ENCODE measurements around the gene CCL22.

CCL22 gene

GRCh38 chr16:57361404-57361803, 2.8 kb downstream of the CCL22 start:
- Histone ChIP-seq H3K4me1 (ENCODE audit: insufficient read depth, low read length, severe bottlenecking) (no peaks in the 10 kb centered on the region), H3F3A (ENCODE audit: insufficient read depth, low read length) (no peaks in the 10 kb centered on the region), H3K4me2 (ENCODE audit: low read length) (no peak overlapping the region), H3K79me2 (ENCODE audit: insufficient read depth, low read length) (no peaks in the 10 kb centered on the region), H2AFZ (ENCODE audit: low read length) (no peak overlapping the region), H3K27me3 (ENCODE audit: insufficient read depth, low read length) (no peaks in the 10 kb centered on the region), H3K9ac (ENCODE audit: low read length) (no peak overlapping the region), H3K27ac (ENCODE audit: low read depth, low read length, poor library complexity, severe bottlenecking) (no peak overlapping the region), H3K36me3 (ENCODE audit: insufficient read depth, low read length) (no peaks in the 10 kb centered on the region), H3K9me2 (ENCODE audit: low read depth, low read length) (no peaks in the 10 kb centered on the region), H4K20me1 (ENCODE audit: insufficient read depth, low read length) (no peaks in the 10 kb centered on the region), H3K9me3 (ENCODE audit: low read length) (no peaks in the 10 kb centered on the region), H3K4me3 (ENCODE audit: low read depth, low read length, poor library complexity, severe bottlenecking) (no peak overlapping the region)
- TF ChIP-seq CTCF (IDR thresholded peaks at IDR 0.05; ENCODE audit: low read length) (no peak), EZH2 (IDR thresholded peaks at IDR 0.05; ENCODE audit: borderline replicate concordance, low read length) (no peak)

GRCh38 chr16:57364143-57364542, 5.6 kb downstream of the CCL22 start:
- no peak overlapping the region for H3K4me3 ChIP-seq (ENCODE audit: low read depth, low read length, poor library complexity, severe bottlenecking)
- no peaks in the 10 kb centered on the region for H3K79me2 ChIP-seq (ENCODE audit: insufficient read depth, low read length)
- no peak overlapping the region for H2AFZ ChIP-seq (ENCODE audit: low read length)
- no peaks in the 10 kb centered on the region for H3K4me1 ChIP-seq (ENCODE audit: insufficient read depth, low read length, severe bottlenecking)
- H4K20me1 ChIP-seq (ENCODE audit: insufficient read depth, low read length), result no peaks in the 10 kb centered on the region
- H3K27me3 ChIP-seq (ENCODE audit: insufficient read depth, low read length), result peaks cover 9% of the 10 kb centered on the region; the same call in 1 of the 2 replicates
- TF ChIP-seq EZH2 (IDR thresholded peaks at IDR 0.05; ENCODE audit: borderline replicate concordance, low read length), result no peak
- TF ChIP-seq CTCF (IDR thresholded peaks at IDR 0.05; ENCODE audit: low read length), result no peak
- no peak overlapping the region for H3K4me2 ChIP-seq (ENCODE audit: low read length)
- no peaks in the 10 kb centered on the region for H3K9me2 ChIP-seq (ENCODE audit: low read depth, low read length)
- no peaks in the 10 kb centered on the region for H3F3A ChIP-seq (ENCODE audit: insufficient read depth, low read length)
- no peak overlapping the region for H3K9ac ChIP-seq (ENCODE audit: low read length)
- no peaks in the 10 kb centered on the region for H3K36me3 ChIP-seq (ENCODE audit: insufficient read depth, low read length)
- H3K27ac ChIP-seq (ENCODE audit: low read depth, low read length, poor library complexity, severe bottlenecking), result no peak overlapping the region
- no peaks in the 10 kb centered on the region for H3K9me3 ChIP-seq (ENCODE audit: low read length)

- Histone ChIP-seq H3K79me2 (ENCODE audit: insufficient read depth, low read length) (no peaks in the 10 kb centered on the region), H3F3A (ENCODE audit: insufficient read depth, low read length) (no peaks in the 10 kb centered on the region), H3K4me3 (ENCODE audit: low read depth, low read length, poor library complexity, severe bottlenecking) (no peak overlapping the region), H3K27ac (ENCODE audit: low read depth, low read length, poor library complexity, severe bottlenecking) (no peak overlapping the region), H3K4me1 (ENCODE audit: insufficient read depth, low read length, severe bottlenecking) (no peaks in the 10 kb centered on the region), H2AFZ (ENCODE audit: low read length) (no peak overlapping the region), H3K36me3 (ENCODE audit: insufficient read depth, low read length) (no peaks in the 10 kb centered on the region), H3K27me3 (ENCODE audit: insufficient read depth, low read length) (peaks cover 12% of the 10 kb centered on the region), H4K20me1 (ENCODE audit: insufficient read depth, low read length) (no peaks in the 10 kb centered on the region), H3K9ac (ENCODE audit: low read length) (no peak overlapping the region), H3K4me2 (ENCODE audit: low read length) (no peak overlapping the region), H3K9me3 (ENCODE audit: low read length) (no peaks in the 10 kb centered on the region), H3K9me2 (ENCODE audit: low read depth, low read length) (no peaks in the 10 kb centered on the region)
- no peak for TF ChIP-seq CTCF (IDR thresholded peaks at IDR 0.05; ENCODE audit: low read length)
- no peak for TF ChIP-seq EZH2 (IDR thresholded peaks at IDR 0.05; ENCODE audit: borderline replicate concordance, low read length)
Observed at GRCh38 chr16:57366544-57367040, 8.0 kb downstream of the CCL22 start.

Data from OCI-LY1 (cell line).